Panc1 (cell line): ENCODE results near the gene ENTREP3. TPM values are rescaled to one million over a fixed set of nuclear protein-coding genes. Genes with fewer than 3 reads are reported as not detected.

Experiments
- ATAC-seq: fragments of 200-7000 bp; cut with Tn5 transposase; 2 replicates; pipeline ENCODE4 v1.9.1; 2020; ENCODE audit warnings: mild to moderate bottlenecking, moderate library complexity
- BruUV-seq: library from RNA; stranded (reverse); fragments of 400-500 nt; replicated peaks from 2 replicates; lab custom pipeline; 2021; lab: Mats Ljungman, UMichigan
- CTCF ChIA-PET: fragments of 300-600 bp; sonication (Branson Sonifier 250); formaldehyde crosslinking; loops from one replicate; lab custom pipeline; 2022; ENCODE audit warnings: antibody characterized with exemption; lab: Charles Lee
- POLR2A ChIA-PET: fragments of 300-600 bp; sonication (Branson Sonifier 250); formaldehyde crosslinking; loops from one replicate; lab custom pipeline; 2022; ENCODE audit warnings: antibody characterized with exemption; lab: Charles Lee
- DNase-seq: peaks from one replicate; pipeline ENCODE4 v3.0.0-alpha.2; 2010; ENCODE audit warnings: low read depth, low spot score
- H3K27ac ChIP-seq: 2 replicates; pipeline ENCODE4 v1.5.1; 2011; ENCODE audit warnings: mild to moderate bottlenecking, low read length, inconsistent platforms
- H3K27me3 ChIP-seq: fragments of 200-500 bp; sonication (Bioruptor generic); 2 replicates; pipeline ENCODE4 v1.6.0; 2014; ENCODE audit warnings: low read length, inconsistent platforms; ENCODE audit not compliant: control insufficient read depth, insufficient read depth
- H3K36me3 ChIP-seq: fragments of 200-500 bp; sonication (Bioruptor generic); 2 replicates; pipeline ENCODE4 v1.5.1; 2014; ENCODE audit warnings: inconsistent platforms, mild to moderate bottlenecking, low read length, moderate library complexity; ENCODE audit not compliant: control insufficient read depth, insufficient read depth
- H3K4me1 ChIP-seq: 2 replicates; pipeline ENCODE4 v1.5.1; 2011; ENCODE audit warnings: inconsistent platforms, mild to moderate bottlenecking, low read length, moderate library complexity; ENCODE audit not compliant: control insufficient read depth, insufficient read depth
- H3K4me3 ChIP-seq, 2 experiments: 2 replicates each; pipeline ENCODE4 v1.5.1; 2011 to 2012; ENCODE audit warnings: low read depth in 2 of 2, low read length in 2 of 2, mild to moderate bottlenecking in 2 of 2, inconsistent platforms in 1 of 2, moderate library complexity in 1 of 2
- H3K9me3 ChIP-seq: fragments of 200-500 bp; sonication (Bioruptor generic); 2 replicates; pipeline ENCODE4 v1.5.1; 2014; ENCODE audit warnings: low read depth, mild to moderate bottlenecking, inconsistent platforms, low read length, moderate library complexity; ENCODE audit not compliant: control insufficient read depth, insufficient read depth
- CTCF ChIP-seq: fragments of 450-650 bp; IDR thresholded peaks from 2 replicates; pipeline ENCODE4 v1.5.1; 2017; ENCODE audit warnings: mild to moderate bottlenecking
- POLR2AphosphoS5 ChIP-seq: IDR thresholded peaks from 2 replicates; pipeline ENCODE4 v1.6.1; 2012; ENCODE audit warnings: mild to moderate bottlenecking, low read depth, low read length, moderate library complexity
- REST ChIP-seq, 2 experiments: IDR thresholded peaks; 2 replicates each; pipeline ENCODE4 v1.6.1; 2011 to 2012; ENCODE audit warnings: low read depth in 2 of 2, control low read depth in 1 of 2, low read length in 1 of 2, mild to moderate bottlenecking in 1 of 2, moderate library complexity in 1 of 2; ENCODE audit not compliant: insufficient read depth in 1 of 2
- SIN3A ChIP-seq: IDR thresholded peaks from 2 replicates; pipeline ENCODE4 v1.6.1; 2012; ENCODE audit warnings: low read depth, mild to moderate bottlenecking, low read length, moderate library complexity, borderline replicate concordance; ENCODE audit not compliant: insufficient read depth
- TCF7L2 ChIP-seq: IDR thresholded peaks from 2 replicates; pipeline ENCODE4 v1.6.1; 2011; ENCODE audit warnings: mild to moderate bottlenecking, low read depth, low read length, inconsistent platforms
- in situ Hi-C: cut with HindIII; loops from 2 replicates; pipeline ENCODE4 v1.10.0; 2016; ENCODE audit warnings: low sequenced_read_pairs, low pct_unique_long_range_greater_than_20kb
- intact Hi-C: fragments of 100-400 bp; cut with micrococcal nuclease; formaldehyde crosslinking; loops from one replicate; pipeline ENCODE4 v1.10.0; 2022; ENCODE audit not compliant: unreplicated experiment
- total RNA-seq: library from RNA; stranded (reverse); gene quantifications from one replicate; pipeline ENCODE4 v1.2.1, GENCODE V29; 2021; ENCODE audit not compliant: unreplicated experiment

The ENTREP3 gene
- total RNA-seq, 1 experiment from 2014 or later: 94.7 TPM

DNA sequence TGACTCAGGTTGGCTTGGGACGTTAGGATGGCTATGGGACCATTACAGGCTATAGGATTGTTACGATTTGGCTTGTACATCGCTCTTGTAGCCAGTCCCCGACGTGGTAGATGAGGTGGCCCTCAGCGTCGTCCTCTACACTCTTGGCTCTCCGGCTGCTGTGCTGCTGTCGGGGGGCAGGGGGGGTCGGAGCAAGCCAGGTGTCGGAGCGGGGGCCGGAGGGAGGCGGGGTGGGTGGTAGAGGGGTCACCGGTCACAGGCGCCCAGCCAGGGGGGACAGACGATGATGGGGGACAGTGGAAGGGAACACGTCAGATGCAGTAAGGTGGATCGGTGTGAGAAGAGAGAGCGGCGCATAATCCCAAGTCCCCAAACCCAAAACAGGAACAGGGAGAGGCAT is 13.3 kb upstream of the ENTREP3 start:
- ATAC-seq: no peak
- in situ Hi-C loops (no loop called here), intact Hi-C loops (no loop called here)
- Histone ChIP-seq H3K4me1 (peaks cover 8% of the 10 kb centered on the region; the same call in 1 of the 2 replicates), H3K9me3 (no peaks in the 10 kb centered on the region), H3K4me3 (no peak overlapping the region), H3K27ac (no peak overlapping the region), H3K36me3 (peaks cover 28% of the 10 kb centered on the region), H3K27me3 (no peaks in the 10 kb centered on the region)
- no TSS peak for BruUV-seq
- TF ChIP-seq SIN3A (no peak), CTCF (no peak), TCF7L2 (no peak), REST (IDR thresholded peaks at IDR 0.05; ENCODE audit: insufficient read depth in 1 of 2, low read depth in 2 of 2, low read length in 1 of 2) (no peak), POLR2AphosphoS5 (no peak)
- DNase-seq: no peak
- ChIA-PET POLR2A (no interaction called here), CTCF (no interaction called here)

- Histone ChIP-seq H3K27me3 (no peaks in the 10 kb centered on the region), H3K36me3 (peaks cover 28% of the 10 kb centered on the region), H3K4me1 (peaks cover 11% of the 10 kb centered on the region), H3K27ac (no peak overlapping the region), H3K9me3 (no peaks in the 10 kb centered on the region), H3K4me3 (no peak overlapping the region)
- DNase-seq: no peak
- intact Hi-C loops: no loop called here
- ChIA-PET CTCF (no interaction called here), POLR2A (interaction anchor here (0.6 kb wide), 1 partner anchor 72 kb away, joined by 3 read pairs; no protein-coding TSS in a partner anchor)
- in situ Hi-C loops: no loop called here
- TF ChIP-seq CTCF: no peak
- TF ChIP-seq TCF7L2: no peak
- no peak for TF ChIP-seq SIN3A
- TF ChIP-seq REST (IDR thresholded peaks at IDR 0.05; ENCODE audit: insufficient read depth in 1 of 2, low read depth in 2 of 2, low read length in 1 of 2): no peak
- no peak for TF ChIP-seq POLR2AphosphoS5
- TSS peak; percentile 10 for BruUV-seq
- no peak for ATAC-seq
Observed at GRCh38 chr1:155267373-155267772, 12.1 kb upstream of the ENTREP3 start.
